ENCODE results near the gene CYTL1. TPM values are rescaled to one million over a fixed set of nuclear protein-coding genes. Genes with fewer than 3 reads are reported as not detected.

CYTL1 gene
- total and polyA plus RNA-seq, 2 of the 13 experiments (the other 11 are each of a cell fraction or from before 2014, with no cell fraction given) = not detected

DNA sequence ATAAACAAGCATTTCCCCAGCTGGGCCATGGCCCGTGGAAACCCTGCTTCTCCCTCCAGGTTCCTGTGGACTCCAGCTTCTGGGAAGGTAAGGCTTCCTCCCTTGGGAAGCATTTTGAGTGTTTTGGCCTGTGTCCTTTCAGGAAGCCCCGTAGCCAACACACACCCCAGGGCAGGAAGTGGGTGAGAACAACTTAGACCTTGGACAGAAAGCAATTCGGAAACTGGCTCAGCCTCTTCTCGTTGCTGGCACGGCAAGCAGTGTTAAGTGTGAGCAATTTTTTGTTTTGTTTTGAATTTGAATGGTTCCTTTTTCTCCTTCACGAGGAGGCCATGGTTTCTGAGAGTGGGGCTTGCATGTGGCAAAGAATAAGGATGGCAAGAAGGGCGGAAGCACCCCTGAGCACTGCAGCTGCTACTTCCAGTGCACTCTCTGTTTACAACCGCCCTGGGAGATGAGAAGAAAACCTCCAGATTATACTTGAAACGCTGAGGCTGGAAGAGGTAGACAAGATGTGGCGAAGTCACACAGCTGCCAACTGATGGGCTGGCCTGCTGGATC lies 14.1 kb upstream of the CYTL1 start:
- no peaks in the 10 kb centered on the region for H3K79me2 ChIP-seq (ENCODE audit: insufficient read depth, low read length)
- H3K36me3 ChIP-seq (replicated peaks in 1 of 2; ENCODE audit: control insufficient read depth in 1 of 2, insufficient read depth in 2 of 2, low read length in 2 of 2) = no peaks in the 10 kb centered on the region
- TF ChIP-seq MTF2 (CRISPR knock-in tag; IDR thresholded peaks at IDR 0.05; ENCODE audit: borderline replicate concordance) (no peak), ZNF724P (CRISPR knock-in tag; IDR thresholded peaks at IDR 0.05; ENCODE audit: borderline replicate concordance) (no peak), TP53 (CRISPR knock-in tag; conservative IDR thresholded peaks at IDR 0.05) (no peak), ZBTB8A (CRISPR knock-in tag; IDR thresholded peaks at IDR 0.05; ENCODE audit: borderline replicate concordance, low read depth) (no peak), WIZ (CRISPR knock-in tag; IDR thresholded peaks at IDR 0.05) (no peak), MED8 (CRISPR knock-in tag; IDR thresholded peaks at IDR 0.05; ENCODE audit: insufficient replicate concordance) (no peak)
- TF ChIP-seq, protein P1, sequence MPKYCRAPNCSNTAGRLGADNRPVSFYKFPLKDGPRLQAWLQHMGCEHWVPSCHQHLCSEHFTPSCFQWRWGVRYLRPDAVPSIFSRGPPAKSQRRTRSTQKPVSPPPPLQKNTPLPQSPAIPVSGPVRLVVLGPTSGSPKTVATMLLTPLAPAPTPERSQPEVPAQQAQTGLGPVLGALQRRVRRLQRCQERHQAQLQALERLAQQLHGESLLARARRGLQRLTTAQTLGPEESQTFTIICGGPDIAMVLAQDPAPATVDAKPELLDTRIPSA (CRISPR knock-in tag; IDR thresholded peaks at IDR 0.05; ENCODE audit: borderline replicate concordance) = no peak
- TF ChIP-seq, protein P2, sequence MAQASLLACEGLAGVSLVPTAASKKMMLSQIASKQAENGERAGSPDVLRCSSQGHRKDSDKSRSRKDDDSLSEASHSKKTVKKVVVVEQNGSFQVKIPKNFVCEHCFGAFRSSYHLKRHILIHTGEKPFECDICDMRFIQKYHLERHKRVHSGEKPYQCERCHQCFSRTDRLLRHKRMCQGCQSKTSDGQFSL (CRISPR knock-in tag; IDR thresholded peaks at IDR 0.05) = no peak
- TF ChIP-seq, protein P3, sequence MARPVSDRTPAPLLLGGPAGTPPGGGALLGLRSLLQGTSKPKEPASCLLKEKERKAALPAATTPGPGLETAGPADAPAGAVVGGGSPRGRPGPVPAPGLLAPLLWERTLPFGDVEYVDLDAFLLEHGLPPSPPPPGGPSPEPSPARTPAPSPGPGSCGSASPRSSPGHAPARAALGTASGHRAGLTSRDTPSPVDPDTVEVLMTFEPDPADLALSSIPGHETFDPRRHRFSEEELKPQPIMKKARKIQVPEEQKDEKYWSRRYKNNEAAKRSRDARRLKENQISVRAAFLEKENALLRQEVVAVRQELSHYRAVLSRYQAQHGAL (CRISPR knock-in tag; IDR thresholded peaks at IDR 0.05; ENCODE audit: not compliant biosample characterization) = no peak
- ATAC-seq (no peak), DNase-seq (ENCODE audit: low spot score) (no peak), FAIRE-seq (no peak)
- no peaks in the 10 kb centered on the region for H3K4me1 ChIP-seq (ENCODE audit: insufficient read depth, low read length)
- no peak overlapping the region for H3K27ac ChIP-seq (ENCODE audit: extremely low read length, insufficient read depth, low read length)
- H3K9ac ChIP-seq (ENCODE audit: insufficient read depth, low read depth, low read length) = no peak overlapping the region
- intact Hi-C loops (cut with micrococcal nuclease; ENCODE audit: unreplicated experiment) = no loop called here
- no peak overlapping the region for H3K4me2 ChIP-seq (ENCODE audit: low read depth, low read length)
- ChIA-PET POLR2A (no interaction called here), CTCF (ENCODE audit: low intra/inter-chr PET ratio, low total read pairs) (no interaction called here)
- in situ Hi-C loops (cut with HindIII; ENCODE audit: extremely low pct_ligation_motif_present, low pct_unique_long_range_greater_than_20kb) = no loop called here
- no peaks in the 10 kb centered on the region for H3K9me3 ChIP-seq (ENCODE audit: low read length)
- no peak overlapping the region for H3K4me3 ChIP-seq (replicated peaks in 1 of 3; ENCODE audit: insufficient read depth in 1 of 3, low read depth in 2 of 3, low read length in 3 of 3)
- H2AFZ ChIP-seq (ENCODE audit: low read length) = no peak overlapping the region
- H4K20me1 ChIP-seq (ENCODE audit: insufficient read depth, low read length) = no peaks in the 10 kb centered on the region
- peaks cover 0 to 15% of the 10 kb centered on the region in 2 experiments; a peak in 3 of 5 replicates for H3K27me3 ChIP-seq (ENCODE audit: control insufficient read depth in 1 of 2, insufficient read depth in 2 of 2, low read length in 2 of 2)
- 33% methylated on average over 9 of the region's 10 CpGs for WGBS (ENCODE audit: low lambda C conversion rate)
- BruUV-seq (replicated peaks) = no TSS peak
